ENCODE results near the gene ZMYND8.
"Not testable (repeated sequence)": the region's sequence is repeated elsewhere in the genome, so short reads cannot be mapped to it uniquely, and the experiment has no call there.

GRCh38 chr20:47245166-47245565 is 111.3 kb downstream of the ZMYND8 start:
- TF ChIP-seq CTCF, POLR2A (IDR thresholded peaks at IDR 0.05): not testable (repeated sequence)
